ENCODE measurements around the gene EPB41L4A.

EPB41L4A gene

GRCh38 chr5:112419164-112419985, at the start of gene EPB41L4A (continued):
- TF ChIP-seq TSHZ1 (tag by site-specific recombination; IDR thresholded peaks at IDR 0.05; ENCODE audit: borderline replicate concordance) (no peak), ZFHX2 (tag by site-specific recombination; conservative IDR thresholded peaks at IDR 0.05) (no peak), ZXDB (tag by site-specific recombination; IDR thresholded peaks at IDR 0.05) (0 out of 2 replicates have a peak, but pooled peaks have one; percentile 5), ZNF148 (tag by site-specific recombination; IDR thresholded peaks at IDR 0.05; ENCODE audit: borderline replicate concordance) (no peak), ZNF121 (tag by site-specific recombination; IDR thresholded peaks at IDR 0.05) (no peak), KLF7 (tag by site-specific recombination; IDR thresholded peaks at IDR 0.05; ENCODE audit: borderline replicate concordance) (peak; percentile 43; the same call in 1 of the 2 replicates), ZNF202 (tag by site-specific recombination; IDR thresholded peaks at IDR 0.05; ENCODE audit: borderline replicate concordance) (no peak), GLI2 (tag by site-specific recombination; IDR thresholded peaks at IDR 0.05; ENCODE audit: borderline replicate concordance, low read depth) (no peak), ZNF626 (tag by site-specific recombination; IDR thresholded peaks at IDR 0.05) (no peak), PRDM6 (tag by site-specific recombination; IDR thresholded peaks at IDR 0.05) (no peak), ZBTB20 (tag by site-specific recombination; IDR thresholded peaks at IDR 0.05) (peak; percentile 10; the same call in 1 of the 2 replicates), ZNF777 (tag by site-specific recombination; IDR thresholded peaks at IDR 0.05; ENCODE audit: borderline replicate concordance) (peak; percentile 94), ZBTB7A (tag by site-specific recombination; IDR thresholded peaks at IDR 0.05; ENCODE audit: low read depth) (no peak), ZNF416 (tag by site-specific recombination; IDR thresholded peaks at IDR 0.05) (no peak), ZBTB1 (tag by site-specific recombination; IDR thresholded peaks at IDR 0.05) (no peak), ZNF837 (tag by site-specific recombination; IDR thresholded peaks at IDR 0.05) (no peak), ZNF776 (tag by site-specific recombination; IDR thresholded peaks at IDR 0.05; ENCODE audit: borderline replicate concordance) (no peak), MZF1 (tag by site-specific recombination; IDR thresholded peaks at IDR 0.05; ENCODE audit: borderline replicate concordance) (no peak), ZNF132 (tag by site-specific recombination; IDR thresholded peaks at IDR 0.05; ENCODE audit: borderline replicate concordance) (no peak), ZNF571 (tag by site-specific recombination; IDR thresholded peaks at IDR 0.05) (no peak), ZNF221 (tag by site-specific recombination; IDR thresholded peaks at IDR 0.05; ENCODE audit: borderline replicate concordance) (no peak), ZNF248 (tag by site-specific recombination; IDR thresholded peaks at IDR 0.05) (no peak), KLF16 (tag by site-specific recombination; IDR thresholded peaks at IDR 0.05) (no peak), TRIM28 (IDR thresholded peaks at IDR 0.05; ENCODE audit: borderline replicate concordance, low read length) (no peak), ZNF670 (tag by site-specific recombination; IDR thresholded peaks at IDR 0.05; ENCODE audit: low read depth) (no peak), ZNF280D (tag by site-specific recombination; IDR thresholded peaks at IDR 0.05) (no peak), ZSCAN30 (tag by site-specific recombination; IDR thresholded peaks at IDR 0.05) (peak; percentile 43; the same call in 1 of the 2 replicates), ZNF169 (tag by site-specific recombination; IDR thresholded peaks at IDR 0.05) (no peak), ZNF239 (tag by site-specific recombination; IDR thresholded peaks at IDR 0.05) (no peak), ZNF223 (tag by site-specific recombination; IDR thresholded peaks at IDR 0.05) (no peak)

Data from HEK293 (cell line).